Left lobe of liver (tissue), 2 donors: ENCODE data around the gene GNAT3. TPM values are rescaled to one million over a fixed set of nuclear protein-coding genes. Genes with fewer than 3 reads are reported as not detected.

Source experiments
- ATAC-seq: fragments of 200-7000 bp; cut with Tn5 transposase; one replicate; pipeline ENCODE4 v1.9.1; 2020; ENCODE audit warnings: mild to moderate bottlenecking, moderate library complexity
- DNase-seq: peaks from one replicate; pipeline ENCODE4 v3.0.0-alpha.2; 2020; ENCODE audit warnings: low spot score
- total RNA-seq: library from RNA; stranded (reverse); gene quantifications from one replicate; pipeline ENCODE4 v1.2.1, GENCODE V29; 2021
- donor health status: DM: no; HTN: no; CAD: no; lungs with moderate emphysema.
- donor health status: DM: no; HTN: yes; CAD: no.

GNAT3 gene
- total RNA-seq, 1 donor from 2014 or later, result not detected

- ATAC-seq (peak; percentile 84), DNase-seq (no peak)
These were observed 44.8 kb downstream of the GNAT3 start for GRCh38 chr7:80467069-80467468.

DNA sequence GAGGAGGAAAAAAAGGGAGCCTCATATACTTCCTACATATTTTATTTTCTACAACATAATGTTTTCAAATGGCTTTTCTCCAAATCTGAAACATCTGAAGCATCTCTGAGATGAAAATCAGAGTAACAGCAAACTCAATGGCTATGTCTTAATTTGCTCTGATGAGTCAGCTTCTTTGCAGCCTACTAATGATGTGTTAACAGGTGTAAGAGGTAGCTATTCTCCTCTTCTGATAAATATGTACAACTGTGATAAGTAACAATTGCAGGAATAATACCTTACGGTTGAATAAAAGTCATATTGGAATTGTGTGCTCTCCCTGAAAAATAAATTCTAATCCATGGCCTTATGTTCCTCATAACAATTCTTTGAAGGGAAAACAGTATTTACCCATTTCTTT, 45.2 kb downstream of the GNAT3 start:
- ATAC-seq, result no peak
- DNase-seq, result no peak

GRCh38 chr7:80464211-80464610, 47.7 kb downstream of the GNAT3 start:
- ATAC-seq (no peak), DNase-seq (no peak)

DNA sequence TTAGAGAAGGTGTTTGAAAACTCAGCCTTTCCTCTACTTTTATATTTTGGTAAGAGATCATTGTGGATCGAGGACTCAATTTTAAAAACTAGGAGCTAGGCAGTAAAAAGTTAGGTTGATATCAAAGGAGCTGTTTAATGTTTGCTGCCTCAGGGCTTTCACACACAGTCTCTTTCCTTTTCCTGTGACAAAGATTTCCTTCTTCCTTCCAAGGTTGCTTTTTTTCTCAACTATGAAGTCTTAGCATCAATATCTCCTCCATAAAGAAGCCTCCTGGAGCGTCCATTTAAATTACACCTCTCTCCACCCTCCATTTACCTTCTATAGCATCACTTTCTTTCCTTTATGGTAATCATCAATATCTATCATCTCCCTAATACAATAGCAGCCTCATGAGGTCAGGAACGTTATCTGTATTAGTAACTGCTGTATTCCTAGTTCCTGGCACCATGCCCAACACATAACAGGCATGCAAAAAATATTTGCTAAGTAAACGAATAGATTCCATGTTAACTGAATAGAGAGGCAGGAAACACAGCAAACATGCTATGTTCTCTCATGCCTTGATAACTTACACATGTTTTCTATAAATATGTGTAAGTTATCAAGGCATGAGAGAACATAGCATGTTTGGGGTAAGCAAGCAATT, 48.5 kb downstream of the GNAT3 start:
- ATAC-seq, result no peak
- DNase-seq, result no peak

GRCh38 chr7:80460857-80461256, 51.0 kb downstream of the GNAT3 start:
- no peak for ATAC-seq
- DNase-seq, result no peak

- ATAC-seq (no peak), DNase-seq (no peak)
These were observed 51.9 kb downstream of the GNAT3 start for GRCh38 chr7:80459776-80460510.

DNA sequence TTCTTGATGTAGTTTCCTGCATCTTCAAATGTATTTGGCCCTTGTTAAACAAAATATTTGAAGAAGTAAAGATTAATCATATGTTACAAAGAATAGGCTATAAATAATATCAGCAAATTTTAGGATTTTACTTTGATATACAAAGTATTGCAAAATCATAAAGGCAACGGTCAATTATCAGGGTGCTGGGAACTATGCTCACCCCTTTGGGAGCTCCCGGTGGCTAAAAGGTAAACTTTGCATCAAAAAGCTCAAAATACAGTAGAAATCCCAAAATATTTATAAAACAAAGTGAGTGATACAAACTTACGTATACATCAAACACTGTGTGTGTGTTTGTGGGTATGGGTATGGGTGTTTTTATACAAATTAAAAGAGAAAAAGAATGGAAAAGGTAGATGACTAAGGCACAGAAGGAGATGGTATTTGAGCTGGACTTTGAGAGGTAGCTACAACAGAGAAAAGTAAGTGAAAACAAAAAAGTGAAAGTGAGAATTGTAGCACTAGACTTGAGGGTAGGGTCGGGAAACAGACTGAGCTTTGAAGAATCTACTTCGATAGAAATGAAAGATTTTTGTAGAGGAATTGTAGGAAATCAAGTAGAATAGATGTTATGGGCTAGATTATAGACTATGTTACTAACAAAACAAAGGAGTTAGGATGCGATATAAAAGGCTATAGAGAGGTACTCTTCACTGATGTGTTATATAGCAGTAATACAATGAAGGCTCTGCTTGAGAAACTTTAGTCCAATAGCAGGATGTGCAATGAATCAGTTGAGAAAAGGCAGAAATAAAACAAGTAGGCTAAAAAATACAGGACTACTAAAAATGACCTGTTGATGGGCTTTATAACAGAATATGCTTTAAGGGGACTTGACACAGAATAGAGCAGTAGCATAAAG, 52.8 kb downstream of the GNAT3 start:
- ATAC-seq (peak; percentile 89), DNase-seq (no peak)

GRCh38 chr7:80453699-80454340, 58.0 kb downstream of the GNAT3 start:
- DNase-seq (no peak), ATAC-seq (peak; percentile 56)

- peak; percentile 47 for ATAC-seq
- no peak for DNase-seq
These were observed 61.1 kb downstream of the GNAT3 start for GRCh38 chr7:80450621-80451308.

DNA sequence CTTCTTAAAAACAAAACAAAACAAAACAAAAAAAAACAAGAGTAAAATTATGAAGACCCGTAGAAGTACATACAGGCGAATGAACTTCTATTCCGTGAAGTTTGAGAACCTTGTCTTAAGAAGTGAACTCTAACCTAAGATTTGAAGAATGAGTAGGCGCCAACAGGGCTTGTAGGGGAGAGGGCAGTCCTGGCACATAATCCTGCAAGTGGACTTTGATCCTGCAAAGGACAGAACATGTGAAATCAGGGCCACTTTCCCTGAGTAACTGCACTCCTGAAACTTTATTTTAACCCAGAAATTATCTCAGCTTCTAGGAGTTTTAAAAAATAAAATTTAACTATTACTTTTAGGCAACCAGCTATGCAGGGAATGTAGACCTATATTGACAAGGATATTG, 62.0 kb downstream of the GNAT3 start:
- DNase-seq, result peak; percentile 66
- peak; percentile 95 for ATAC-seq

DNA sequence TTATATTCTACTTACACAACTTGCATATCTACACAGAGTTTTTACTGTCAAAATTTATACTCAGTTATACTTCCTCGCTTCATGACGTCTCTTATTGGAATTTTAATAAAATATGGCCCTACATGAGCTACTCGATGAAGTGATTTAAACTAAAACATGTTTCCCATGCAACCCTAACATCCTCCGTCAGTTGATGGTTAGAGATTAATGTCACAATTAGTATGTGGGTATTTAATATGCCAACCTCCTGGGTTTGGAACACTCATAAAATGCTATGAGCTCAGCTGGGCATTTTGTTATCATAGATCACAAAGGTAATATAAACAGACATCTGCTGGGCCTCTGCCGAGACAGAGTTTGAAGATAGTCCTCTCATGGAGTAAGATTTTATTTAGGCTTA, 66.5 kb downstream of the GNAT3 start:
- ATAC-seq (no peak), DNase-seq (no peak)

- DNase-seq (no peak), ATAC-seq (no peak)
These were observed 67.1 kb downstream of the GNAT3 start for GRCh38 chr7:80444811-80445210.

DNA sequence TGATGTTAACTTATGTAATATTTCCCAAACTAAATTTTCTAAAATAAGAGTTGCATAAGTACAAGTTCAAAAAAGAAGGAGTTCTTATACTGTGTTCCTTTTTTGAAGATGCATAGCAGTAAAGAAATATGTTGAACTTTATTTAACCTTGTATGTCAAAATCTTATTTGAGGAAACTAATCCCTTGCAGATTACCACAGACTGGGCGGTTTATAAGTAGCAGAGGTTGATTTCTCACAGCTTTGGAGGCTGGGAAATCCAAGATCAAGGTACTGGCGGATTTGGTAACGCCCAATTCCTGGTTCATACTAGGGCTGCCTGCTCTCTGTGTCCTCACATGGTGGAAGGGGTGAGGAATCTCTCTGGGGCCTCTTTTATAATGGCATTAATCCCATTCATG, 68.5 kb downstream of the GNAT3 start:
- no peak for ATAC-seq
- DNase-seq, result no peak

DNA sequence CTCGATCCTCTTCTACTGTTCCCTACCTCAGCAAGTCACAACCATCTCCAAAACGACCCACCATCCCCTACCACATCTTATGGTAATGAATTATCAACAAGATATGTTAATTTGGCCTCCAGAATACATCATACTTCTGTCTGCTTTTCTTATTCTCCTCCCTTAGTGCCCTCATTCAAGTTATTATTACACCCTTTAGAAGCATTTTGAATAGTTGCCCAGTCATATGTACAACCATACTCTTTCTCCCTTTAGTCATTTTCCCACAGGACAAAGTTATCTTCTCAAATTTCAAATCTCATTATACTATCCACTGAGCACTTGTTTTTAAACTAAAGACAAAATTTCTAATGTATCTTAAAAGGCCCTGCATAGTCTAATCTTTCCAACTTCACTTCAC, 71.0 kb downstream of the GNAT3 start:
- ATAC-seq (no peak), DNase-seq (no peak)

- no peak for ATAC-seq
These were observed 71.7 kb downstream of the GNAT3 start for GRCh38 chr7:80439894-80440821.

GRCh38 chr7:80435521-80435920, 76.3 kb downstream of the GNAT3 start:
- DNase-seq (no peak), ATAC-seq (no peak)

More at GRCh38 chr7:80439894-80440821, 71.7 kb downstream of the GNAT3 start:
- DNase-seq, result no peak

DNA sequence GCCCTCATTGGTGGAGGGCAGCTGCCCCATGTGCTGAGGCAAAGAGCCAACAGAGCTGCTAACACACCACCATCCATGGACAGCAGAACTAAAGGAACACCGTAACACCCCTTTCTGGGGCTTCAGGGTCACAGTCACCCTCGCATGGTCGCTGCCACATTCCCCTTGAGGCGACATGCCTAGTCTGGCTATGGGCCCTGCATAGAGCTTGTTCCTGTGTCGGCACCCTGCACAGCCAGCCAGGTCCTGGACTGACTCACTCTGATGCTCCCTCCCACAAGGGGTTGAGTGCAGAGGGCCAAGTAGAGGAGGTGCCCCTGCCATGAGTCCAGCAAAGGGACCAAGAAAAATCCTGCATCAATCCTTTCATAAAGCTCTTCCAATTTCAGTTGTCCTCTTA, 77.8 kb downstream of the GNAT3 start:
- ATAC-seq (no peak), DNase-seq (no peak)

GRCh38 chr7:80432166-80432565, 79.7 kb downstream of the GNAT3 start:
- no peak for DNase-seq
- ATAC-seq, result no peak

DNA sequence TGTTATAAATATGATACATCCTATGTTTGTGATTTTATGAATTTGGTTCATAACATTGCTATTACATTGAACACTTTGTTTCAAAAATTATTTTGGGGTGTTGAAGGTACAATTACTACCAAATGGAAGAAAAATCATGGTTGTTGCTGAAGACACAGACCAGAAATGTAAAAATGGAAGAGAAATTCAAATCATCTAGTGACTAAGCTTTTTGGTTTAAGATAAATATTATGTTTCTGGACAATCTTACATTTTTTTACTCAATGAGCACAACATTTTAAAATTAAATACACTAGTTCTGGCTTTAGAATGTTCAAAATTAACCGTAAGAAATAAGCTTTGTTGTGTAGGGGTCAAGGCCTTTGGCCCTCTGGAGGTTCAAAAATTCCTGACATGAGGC, 82.7 kb downstream of the GNAT3 start:
- DNase-seq (no peak), ATAC-seq (no peak)
